Measurements from ENCODE around the gene C12orf42. TPM values are rescaled to one million over a fixed set of nuclear protein-coding genes. Genes with fewer than 3 reads are reported as not detected.

The C12orf42 gene
- total RNA-seq, 4 donors from 2014 or later, result 0.21 TPM; not detected in 3

GRCh38 chr12:103475073-103475472 lies 20.7 kb downstream of the C12orf42 start:
- no peaks in the 10 kb centered on the region for H3K4me1 ChIP-seq
- DNase-seq, result no peak
- no peaks in the 10 kb centered on the region for H3K36me3 ChIP-seq
- H3K4me3 ChIP-seq, result no peak overlapping the region
- no peak for TF ChIP-seq CTCF (IDR thresholded peaks at IDR 0.05)
- TF ChIP-seq POLR2A (IDR thresholded peaks at IDR 0.05), result no peak
- H3K27ac ChIP-seq, result no peak overlapping the region
- intact Hi-C loops (cut with DNase I; ENCODE audit: low total_unique reads), result no loop called here
- no peaks in the 10 kb centered on the region for H3K27me3 ChIP-seq
- no peaks in the 10 kb centered on the region for H3K9me3 ChIP-seq

GRCh38 chr12:103470664-103471063 lies 25.1 kb downstream of the C12orf42 start:
- no peak for DNase-seq
- no peaks in the 10 kb centered on the region for H3K27me3 ChIP-seq
- no peak for TF ChIP-seq CTCF (IDR thresholded peaks at IDR 0.05)
- TF ChIP-seq POLR2A (IDR thresholded peaks at IDR 0.05), result no peak
- H3K27ac ChIP-seq, result no peak overlapping the region
- H3K9me3 ChIP-seq, result no peaks in the 10 kb centered on the region
- no peak overlapping the region for H3K4me3 ChIP-seq
- H3K36me3 ChIP-seq, result no peaks in the 10 kb centered on the region
- intact Hi-C loops (cut with DNase I; ENCODE audit: low total_unique reads), result no loop called here
- H3K4me1 ChIP-seq, result no peaks in the 10 kb centered on the region

GRCh38 chr12:103469719-103470118 lies 26.0 kb downstream of the C12orf42 start:
- TF ChIP-seq CTCF (IDR thresholded peaks at IDR 0.05), result no peak
- no peak for TF ChIP-seq POLR2A (IDR thresholded peaks at IDR 0.05)
- no peak for DNase-seq
- Histone ChIP-seq H3K36me3 (no peaks in the 10 kb centered on the region), H3K27me3 (no peaks in the 10 kb centered on the region), H3K9me3 (no peaks in the 10 kb centered on the region), H3K4me1 (no peaks in the 10 kb centered on the region), H3K27ac (no peak overlapping the region), H3K4me3 (no peak overlapping the region)
- intact Hi-C loops (cut with DNase I; ENCODE audit: low total_unique reads), result no loop called here

- TF ChIP-seq CTCF (IDR thresholded peaks at IDR 0.05) (no peak), POLR2A (IDR thresholded peaks at IDR 0.05) (no peak)
- H3K27ac ChIP-seq, result no peak overlapping the region
- H3K4me1 ChIP-seq, result no peaks in the 10 kb centered on the region
- no peaks in the 10 kb centered on the region for H3K36me3 ChIP-seq
- H3K4me3 ChIP-seq, result no peak overlapping the region
- no peaks in the 10 kb centered on the region for H3K9me3 ChIP-seq
- no peak for DNase-seq
- intact Hi-C loops (cut with DNase I; ENCODE audit: low total_unique reads), result no loop called here
- no peaks in the 10 kb centered on the region for H3K27me3 ChIP-seq
Observed at GRCh38 chr12:103468837-103469236, 26.9 kb downstream of the C12orf42 start.

GRCh38 chr12:103462675-103463074 lies 33.1 kb downstream of the C12orf42 start:
- intact Hi-C loops (cut with DNase I; ENCODE audit: low total_unique reads), result no loop called here

More at GRCh38 chr12:103462675-103463074, 33.1 kb downstream of the C12orf42 start:
- Histone ChIP-seq H3K4me3 (no peak overlapping the region), H3K9me3 (no peaks in the 10 kb centered on the region), H3K36me3 (no peaks in the 10 kb centered on the region), H3K27me3 (no peaks in the 10 kb centered on the region), H3K27ac (no peak overlapping the region), H3K4me1 (no peaks in the 10 kb centered on the region)
- DNase-seq, result no peak
- no peak for TF ChIP-seq CTCF (IDR thresholded peaks at IDR 0.05)
- TF ChIP-seq POLR2A (IDR thresholded peaks at IDR 0.05), result no peak

Data from uterus (tissue), 4 donors.